ENCODE results near the gene MPC1.

Gene MPC1

DNA sequence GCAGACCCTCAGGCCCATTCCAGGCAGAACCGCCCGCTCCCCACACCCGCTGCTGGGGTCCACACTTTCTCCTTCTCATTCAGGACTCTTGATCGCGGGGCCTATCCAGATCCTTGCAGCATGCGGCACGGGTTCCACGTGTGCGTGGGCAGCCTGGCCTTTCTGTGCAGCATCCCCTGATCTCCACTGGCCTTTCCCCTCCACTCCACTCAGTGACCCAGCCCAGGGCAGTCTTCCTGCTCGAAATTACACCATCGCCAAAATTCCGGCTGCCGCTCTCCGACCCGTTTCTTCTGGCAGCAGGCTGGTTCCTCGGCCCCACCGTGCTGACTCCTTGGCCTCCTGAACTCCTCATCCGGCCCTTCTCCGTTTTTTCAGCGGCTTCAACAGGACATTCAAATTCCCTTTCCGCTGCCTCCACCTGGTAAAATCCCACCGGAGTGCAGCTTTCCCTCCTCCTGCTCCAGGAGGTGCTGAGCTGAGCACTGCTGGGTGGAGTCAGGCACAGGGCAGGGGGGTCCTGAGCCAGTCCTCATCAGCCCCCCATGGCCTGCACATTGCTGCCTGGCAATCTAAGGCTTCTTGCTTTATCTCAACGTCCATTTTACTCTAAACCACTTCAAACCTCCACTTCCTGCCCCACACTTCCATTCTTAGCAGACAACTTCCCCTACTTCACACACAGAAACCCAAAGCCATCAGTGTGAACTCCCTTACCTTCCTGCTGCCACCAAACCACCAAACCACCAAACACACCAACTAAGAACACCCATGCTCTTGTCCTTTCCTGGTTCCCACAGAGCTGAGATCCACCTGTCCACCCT lies 49.4 kb downstream of the MPC1 start:
- in situ Hi-C loops (cut with HindIII; ENCODE audit: low pct_unique_long_range_greater_than_20kb, low sequenced_read_pairs) = no loop called here
- DNase-seq (ENCODE audit: low read depth in 1 of 2, low spot score in 1 of 2) = no peak
- TF ChIP-seq JUND (IDR thresholded peaks at IDR 0.05; ENCODE audit: low read depth) = no peak

DNA sequence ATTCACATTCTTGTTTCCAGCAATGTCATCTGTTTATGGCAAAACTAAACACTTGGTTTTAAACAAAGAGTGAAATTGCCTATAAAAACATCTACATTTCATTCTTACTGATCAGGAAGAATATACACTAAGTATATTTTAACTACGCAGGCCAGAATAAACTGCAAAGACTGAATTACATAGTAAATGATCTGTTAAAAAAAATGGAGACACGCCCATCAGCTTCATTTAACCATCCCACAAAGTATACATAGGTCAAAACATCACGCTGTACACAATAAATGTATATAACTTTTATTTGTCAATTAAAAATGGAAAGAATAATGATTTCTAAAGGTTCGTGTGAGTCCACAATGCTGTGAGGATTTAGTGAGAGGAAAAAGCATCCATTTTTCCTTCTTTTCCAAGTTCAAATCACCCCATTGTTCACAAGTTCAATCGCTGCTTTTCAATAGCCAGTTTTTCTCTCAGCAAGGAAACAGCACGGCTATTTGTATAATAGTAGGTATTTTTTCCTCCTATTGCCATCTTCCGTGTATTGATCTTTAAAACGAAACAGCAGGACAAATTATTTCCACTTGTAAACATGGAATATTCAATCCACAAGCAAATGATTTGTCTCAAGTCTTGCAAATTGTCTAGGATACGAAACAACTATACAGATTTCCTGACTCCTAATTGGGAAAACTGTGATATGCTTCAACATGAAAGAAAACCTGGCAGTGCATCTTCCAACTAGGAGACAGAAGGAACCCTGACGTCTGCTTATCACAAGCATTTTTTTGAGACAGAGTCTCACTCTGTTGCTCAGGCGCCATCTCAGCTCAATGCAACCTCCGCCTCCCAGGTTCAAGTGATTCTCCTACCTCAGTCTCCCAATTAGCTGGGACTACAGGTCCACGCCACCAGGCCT lies 51.0 kb downstream of the MPC1 start:
- no peak for DNase-seq (ENCODE audit: low read depth in 1 of 2, low spot score in 1 of 2)
- TF ChIP-seq JUND (IDR thresholded peaks at IDR 0.05; ENCODE audit: low read depth) = no peak
- in situ Hi-C loops (cut with HindIII; ENCODE audit: low pct_unique_long_range_greater_than_20kb, low sequenced_read_pairs) = no loop called here

DNA sequence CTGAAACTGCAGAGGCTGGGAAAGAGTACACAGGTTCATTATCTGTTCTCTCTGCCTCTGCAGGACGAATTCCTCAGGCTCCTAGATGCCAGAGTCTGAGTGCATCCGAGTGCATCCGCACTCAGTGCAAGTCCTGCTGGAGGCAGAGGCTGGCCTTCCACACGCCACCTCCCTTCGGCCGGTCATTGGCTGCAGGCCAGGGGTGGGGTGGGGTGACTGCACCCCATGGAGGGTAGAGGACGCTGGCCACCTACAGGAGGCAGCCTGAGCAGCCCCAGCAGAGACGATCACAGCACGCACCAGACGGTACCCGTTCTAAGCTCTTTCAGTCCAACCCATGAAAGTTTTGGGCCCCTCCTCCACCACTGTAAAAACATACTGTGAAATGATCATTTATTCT lies 52.1 kb downstream of the MPC1 start:
- in situ Hi-C loops (cut with HindIII; ENCODE audit: low pct_unique_long_range_greater_than_20kb, low sequenced_read_pairs) = no loop called here
- no peak for DNase-seq (ENCODE audit: low read depth in 1 of 2, low spot score in 1 of 2)
- TF ChIP-seq JUND (IDR thresholded peaks at IDR 0.05; ENCODE audit: low read depth) = no peak

DNA sequence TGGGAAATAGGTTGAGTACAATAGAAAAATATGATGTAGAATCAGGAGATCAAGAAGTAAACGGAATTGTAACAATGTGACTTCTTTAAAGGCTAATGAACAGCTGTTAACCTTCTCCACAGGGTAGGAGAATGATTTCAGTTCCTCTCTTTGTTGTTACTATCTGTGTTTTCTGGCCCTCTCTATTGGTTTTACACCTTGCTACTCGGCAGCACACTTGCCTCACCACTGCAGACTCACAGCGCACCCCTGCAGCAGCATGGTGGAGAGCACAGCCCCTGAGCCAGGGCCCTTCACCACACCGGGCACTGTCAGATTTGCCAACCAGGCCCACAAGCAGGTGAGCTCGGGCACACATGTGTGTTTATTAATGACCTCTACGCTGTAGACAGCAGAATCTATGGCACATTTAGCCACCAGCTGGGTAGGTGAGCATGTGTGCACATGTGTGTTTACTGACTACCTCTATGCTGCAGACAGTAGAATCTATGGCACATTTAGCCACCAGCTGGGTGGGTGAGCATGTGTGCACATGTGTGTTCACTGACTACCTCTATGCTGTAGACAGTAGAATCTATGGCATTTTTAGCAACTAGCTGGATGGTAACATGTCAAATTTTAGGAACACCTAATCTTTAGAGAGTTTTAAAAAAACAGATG lies 57.2 kb downstream of the MPC1 start:
- no peak for TF ChIP-seq JUND (IDR thresholded peaks at IDR 0.05; ENCODE audit: low read depth)
- DNase-seq (ENCODE audit: low read depth in 1 of 2, low spot score in 1 of 2) = no peak
- in situ Hi-C loops (cut with HindIII; ENCODE audit: low pct_unique_long_range_greater_than_20kb, low sequenced_read_pairs) = no loop called here

DNA sequence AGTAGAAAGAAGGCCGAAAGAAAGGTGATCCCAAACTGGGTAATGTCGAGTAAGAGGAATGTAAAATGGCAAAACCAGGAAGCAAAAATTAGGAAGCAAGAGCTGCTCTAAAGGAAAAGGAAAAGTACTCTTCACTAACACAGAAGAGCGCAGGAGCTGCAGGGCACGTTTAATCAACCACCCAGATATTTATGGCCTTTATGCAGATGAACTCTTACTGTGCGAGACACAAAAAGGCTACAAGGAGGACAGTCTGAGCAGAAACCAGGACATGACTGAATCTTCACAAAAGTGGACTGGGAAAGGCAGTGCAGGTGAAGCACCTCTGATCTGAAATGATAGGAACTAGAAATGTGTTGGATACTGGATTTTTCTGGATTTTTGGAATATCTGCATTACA lies 59.3 kb downstream of the MPC1 start:
- no peak for DNase-seq (ENCODE audit: low read depth in 1 of 2, low spot score in 1 of 2)
- no peak for TF ChIP-seq JUND (IDR thresholded peaks at IDR 0.05; ENCODE audit: low read depth)
- in situ Hi-C loops (cut with HindIII; ENCODE audit: low pct_unique_long_range_greater_than_20kb, low sequenced_read_pairs) = no loop called here

DNA sequence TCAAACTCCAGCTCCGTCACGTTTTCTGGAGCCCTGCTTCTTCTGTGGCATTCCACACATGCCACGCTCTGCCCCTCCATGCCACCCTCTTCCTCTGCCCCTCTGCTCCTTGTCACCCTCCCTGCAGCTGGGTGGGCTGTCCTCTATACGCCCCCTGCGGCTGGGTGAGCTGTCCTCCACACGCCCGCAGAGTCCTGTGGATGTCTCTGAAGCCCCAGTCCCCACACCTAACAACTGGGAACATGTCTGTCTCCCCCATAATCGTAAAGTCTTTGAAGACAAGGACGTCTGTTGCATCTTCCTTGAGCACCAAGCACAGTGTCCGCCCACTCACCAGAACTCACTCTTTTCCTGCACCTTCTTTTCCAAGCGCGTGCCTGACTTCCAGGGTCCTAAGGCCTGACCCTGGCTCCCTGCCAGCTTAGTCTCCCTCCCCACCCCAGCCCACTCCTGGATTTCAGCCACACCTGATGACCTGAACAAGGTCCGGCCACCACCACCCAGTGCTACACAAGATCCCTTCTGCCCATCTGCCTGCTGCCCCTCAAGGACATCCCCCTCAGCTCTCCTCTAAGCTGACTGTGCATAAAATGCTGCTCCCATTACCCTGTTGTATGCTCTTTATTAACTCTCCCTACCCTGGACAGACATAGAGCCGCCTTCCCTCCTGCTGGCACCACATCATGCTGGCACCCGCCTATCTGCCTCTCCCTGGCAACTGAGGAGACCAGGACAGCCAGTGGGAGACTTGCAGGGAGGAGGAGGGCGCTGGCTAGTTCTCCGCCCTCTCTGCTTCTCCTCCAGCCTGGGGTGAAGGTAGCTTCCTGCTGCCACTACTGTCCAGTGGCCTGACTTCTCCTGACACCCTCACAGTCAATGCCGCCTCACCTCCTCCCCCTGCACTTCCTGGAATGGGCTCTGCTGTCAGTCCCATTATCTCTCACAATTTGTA lies 63.8 kb downstream of the MPC1 start:
- in situ Hi-C loops (cut with HindIII; ENCODE audit: low pct_unique_long_range_greater_than_20kb, low sequenced_read_pairs) = no loop called here
- no peak for TF ChIP-seq JUND (IDR thresholded peaks at IDR 0.05; ENCODE audit: low read depth)
- no peak for DNase-seq (ENCODE audit: low read depth in 1 of 2, low spot score in 1 of 2)

DNA sequence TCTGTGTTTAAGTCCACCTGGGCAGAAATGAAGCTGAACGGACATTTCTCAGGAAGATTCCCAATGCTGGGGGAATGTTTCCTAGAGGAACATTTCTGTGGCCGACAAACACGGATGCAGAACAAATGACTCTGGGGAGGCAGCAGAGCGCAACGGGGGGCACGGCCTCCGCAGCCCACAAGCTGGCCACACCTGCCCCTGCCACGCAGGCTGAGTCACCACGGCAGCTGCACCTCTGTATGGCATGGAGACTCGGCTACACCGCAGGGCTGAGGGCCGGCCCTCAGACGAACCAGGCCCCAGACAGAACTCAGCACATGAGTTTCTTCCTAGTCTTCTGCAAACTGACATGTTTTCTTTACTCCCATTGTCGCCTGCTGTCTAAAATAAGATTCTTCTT lies 64.5 kb downstream of the MPC1 start:
- in situ Hi-C loops (cut with HindIII; ENCODE audit: low pct_unique_long_range_greater_than_20kb, low sequenced_read_pairs) = no loop called here
- no peak for TF ChIP-seq JUND (IDR thresholded peaks at IDR 0.05; ENCODE audit: low read depth)
- DNase-seq (ENCODE audit: low read depth in 1 of 2, low spot score in 1 of 2) = no peak

DNA sequence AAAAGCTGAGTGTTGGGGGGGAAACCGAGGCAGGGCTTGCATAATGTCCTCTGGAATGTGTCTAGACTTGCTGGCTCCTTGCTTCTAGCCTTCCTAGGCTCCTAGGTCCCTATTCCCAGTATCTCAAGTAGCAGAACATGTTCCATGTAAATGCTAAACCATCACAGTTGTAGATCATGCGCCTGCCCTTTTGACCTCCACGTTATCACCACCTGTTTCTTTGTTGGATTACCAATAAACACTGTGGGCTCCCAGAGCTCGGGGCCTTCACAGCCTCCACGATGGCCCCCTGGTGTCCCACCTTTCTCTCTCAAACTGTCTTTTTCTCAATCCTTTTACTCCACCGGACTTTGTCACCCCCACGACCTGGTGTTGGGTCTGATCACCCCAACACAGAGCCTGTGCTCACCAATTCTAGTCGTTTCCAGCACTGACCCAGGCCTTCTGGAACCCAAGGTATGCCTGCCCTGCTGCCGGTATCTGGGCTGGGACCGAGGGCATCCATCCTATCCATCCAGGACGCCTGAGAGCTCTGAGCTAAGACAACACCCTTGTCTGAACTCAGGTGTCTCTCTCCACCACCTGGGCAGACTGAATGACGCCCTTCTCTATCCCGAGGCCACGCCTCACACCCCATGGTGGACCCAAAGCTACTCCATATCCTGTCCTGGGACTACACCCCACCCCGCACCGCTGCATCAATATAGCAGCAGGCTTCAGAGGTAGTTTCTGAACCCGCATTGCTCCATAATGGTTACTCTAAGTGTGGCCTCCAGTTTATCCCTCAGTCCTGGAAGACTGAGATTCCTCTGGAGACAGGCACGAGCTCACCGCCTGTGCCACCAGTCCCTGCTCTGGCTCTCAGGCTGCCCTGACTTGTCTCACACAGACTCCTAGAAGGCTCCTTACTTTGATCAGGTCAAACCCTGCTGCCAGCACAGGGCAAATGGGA lies 65.2 kb downstream of the MPC1 start:
- in situ Hi-C loops (cut with HindIII; ENCODE audit: low pct_unique_long_range_greater_than_20kb, low sequenced_read_pairs) = no loop called here
- no peak for TF ChIP-seq JUND (IDR thresholded peaks at IDR 0.05; ENCODE audit: low read depth)
- DNase-seq (ENCODE audit: low read depth in 1 of 2, low spot score in 1 of 2) = no peak

DNA sequence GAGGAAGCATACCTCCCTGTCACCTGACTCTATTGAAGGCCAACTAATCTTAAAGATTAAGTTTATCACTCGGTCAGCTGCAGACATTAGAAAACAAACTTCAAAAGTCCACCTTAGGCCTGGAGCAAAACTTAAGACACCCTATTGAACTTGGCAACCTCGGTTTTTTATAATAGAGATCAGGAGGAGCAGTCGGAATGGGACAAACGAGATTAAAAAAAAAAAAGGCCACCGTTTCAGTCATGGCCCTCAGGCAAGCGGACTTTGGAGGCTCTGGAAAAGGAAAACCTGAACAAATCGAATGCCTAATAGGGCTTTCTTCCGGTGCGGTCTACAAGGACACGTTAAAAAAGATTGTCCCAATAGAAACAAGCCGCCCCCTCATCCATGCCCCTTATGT lies 67.3 kb downstream of the MPC1 start:
- TF ChIP-seq JUND (IDR thresholded peaks at IDR 0.05; ENCODE audit: low read depth) = no peak
- in situ Hi-C loops (cut with HindIII; ENCODE audit: low pct_unique_long_range_greater_than_20kb, low sequenced_read_pairs) = no loop called here
- no peak for DNase-seq (ENCODE audit: low read depth in 1 of 2, low spot score in 1 of 2)
